Measurements from ENCODE around the gene SNX25. TPM values are rescaled to one million over a fixed set of nuclear protein-coding genes. Genes with fewer than 3 reads are reported as not detected.
"Not testable (repeated sequence)": the region's sequence is repeated elsewhere in the genome, so short reads cannot be mapped to it uniquely, and the experiment has no call there.

Gene SNX25
- polyA plus RNA-seq, 1 experiment, result 12.6 TPM

DNA sequence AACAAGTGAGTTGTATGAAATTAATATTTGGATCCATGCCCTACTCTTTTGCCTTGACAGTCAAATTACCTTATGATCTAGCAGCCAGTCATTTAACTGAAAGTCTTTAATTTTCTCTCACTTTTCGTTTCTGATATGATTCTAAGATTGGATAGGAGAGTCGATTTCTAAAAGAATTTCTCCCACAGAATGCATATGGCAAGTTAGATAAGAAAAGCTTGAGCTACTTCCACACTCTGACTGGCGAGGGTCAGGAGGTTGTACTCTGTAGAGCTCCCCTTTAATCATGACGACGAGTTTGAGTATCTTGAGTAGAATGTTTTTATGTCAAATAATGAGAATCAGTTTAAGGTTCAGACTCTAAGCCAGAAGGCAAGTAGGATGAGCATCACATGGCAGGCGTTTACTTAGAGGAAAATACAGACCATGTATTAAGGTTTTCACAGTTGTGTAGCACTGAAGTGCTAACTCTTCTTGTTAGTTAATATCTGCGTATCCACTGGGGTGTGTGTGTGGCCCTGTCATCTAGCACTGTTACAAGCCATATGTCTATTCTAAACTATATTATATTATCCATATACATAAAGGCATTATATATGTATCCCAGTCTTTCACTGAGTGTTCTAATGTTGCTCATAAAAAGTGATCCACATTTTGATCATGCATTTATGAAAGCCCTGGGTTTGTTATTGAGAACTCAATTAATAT, 148.5 kb downstream of the SNX25 start:
- Histone ChIP-seq H3K9me3 (ENCODE audit: control insufficient read depth, insufficient read depth, low read length) (no peaks in the 10 kb centered on the region), H3K27me3 (ENCODE audit: control insufficient read depth, insufficient read depth, low read length) (no peaks in the 10 kb centered on the region), H3K4me3 (ENCODE audit: low read depth, low read length) (no peak overlapping the region), H3K27ac (ENCODE audit: low read depth, low read length) (peak overlapping the region; percentile 0)
- no peak for DNase-seq (ENCODE audit: low read depth, low spot score)
- ChIA-PET POLR2A (no interaction called here), CTCF (interaction anchor here (0.7 kb wide), 1 partner anchor 31 kb away, joined by 3 read pairs; no protein-coding TSS in a partner anchor)
- TF ChIP-seq, protein P1, sequence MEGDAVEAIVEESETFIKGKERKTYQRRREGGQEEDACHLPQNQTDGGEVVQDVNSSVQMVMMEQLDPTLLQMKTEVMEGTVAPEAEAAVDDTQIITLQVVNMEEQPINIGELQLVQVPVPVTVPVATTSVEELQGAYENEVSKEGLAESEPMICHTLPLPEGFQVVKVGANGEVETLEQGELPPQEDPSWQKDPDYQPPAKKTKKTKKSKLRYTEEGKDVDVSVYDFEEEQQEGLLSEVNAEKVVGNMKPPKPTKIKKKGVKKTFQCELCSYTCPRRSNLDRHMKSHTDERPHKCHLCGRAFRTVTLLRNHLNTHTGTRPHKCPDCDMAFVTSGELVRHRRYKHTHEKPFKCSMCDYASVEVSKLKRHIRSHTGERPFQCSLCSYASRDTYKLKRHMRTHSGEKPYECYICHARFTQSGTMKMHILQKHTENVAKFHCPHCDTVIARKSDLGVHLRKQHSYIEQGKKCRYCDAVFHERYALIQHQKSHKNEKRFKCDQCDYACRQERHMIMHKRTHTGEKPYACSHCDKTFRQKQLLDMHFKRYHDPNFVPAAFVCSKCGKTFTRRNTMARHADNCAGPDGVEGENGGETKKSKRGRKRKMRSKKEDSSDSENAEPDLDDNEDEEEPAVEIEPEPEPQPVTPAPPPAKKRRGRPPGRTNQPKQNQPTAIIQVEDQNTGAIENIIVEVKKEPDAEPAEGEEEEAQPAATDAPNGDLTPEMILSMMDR (IDR thresholded peaks at IDR 0.05; ENCODE audit: low read depth, low read length), result no peak

DNA sequence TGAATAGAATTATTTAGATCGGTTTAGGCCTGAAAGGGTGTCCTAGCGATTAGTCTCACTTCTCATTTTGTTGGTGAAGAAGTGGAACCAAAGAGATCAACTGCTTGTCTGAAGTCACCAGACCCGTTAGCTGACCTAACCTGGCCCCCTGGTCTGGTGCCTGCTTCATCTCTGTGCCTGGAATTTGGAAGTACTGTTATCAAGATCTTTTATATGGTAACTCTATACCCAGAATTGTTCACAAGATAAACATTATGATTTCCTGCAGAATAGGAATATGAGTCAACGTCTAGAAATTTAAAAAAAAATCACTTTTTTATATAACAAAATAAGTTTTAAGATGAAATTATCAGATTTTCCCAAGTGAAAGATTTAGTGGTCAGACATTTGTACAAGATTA, 149.1 kb downstream of the SNX25 start:
- no peak for DNase-seq (ENCODE audit: low read depth, low spot score)
- Histone ChIP-seq H3K27ac (ENCODE audit: low read depth, low read length) (no peak overlapping the region), H3K4me3 (ENCODE audit: low read depth, low read length) (no peak overlapping the region), H3K9me3 (ENCODE audit: control insufficient read depth, insufficient read depth, low read length) (no peaks in the 10 kb centered on the region), H3K27me3 (ENCODE audit: control insufficient read depth, insufficient read depth, low read length) (no peaks in the 10 kb centered on the region)
- CTCF ChIA-PET, result no interaction called here
- POLR2A ChIA-PET, result no interaction called here
- TF ChIP-seq, protein P1 (IDR thresholded peaks at IDR 0.05; ENCODE audit: low read depth, low read length), result no peak

GRCh38 chr4:185358959-185359358, 149.6 kb downstream of the SNX25 start:
- ChIA-PET POLR2A (no interaction called here), CTCF (no interaction called here)
- H3K27me3 ChIP-seq (ENCODE audit: control insufficient read depth, insufficient read depth, low read length), result no peaks in the 10 kb centered on the region
- H3K9me3 ChIP-seq (ENCODE audit: control insufficient read depth, insufficient read depth, low read length), result no peaks in the 10 kb centered on the region
- H3K4me3 ChIP-seq (ENCODE audit: low read depth, low read length), result no peak overlapping the region
- H3K27ac ChIP-seq (ENCODE audit: low read depth, low read length), result peak overlapping the region; percentile 63
- TF ChIP-seq, protein P1 (IDR thresholded peaks at IDR 0.05; ENCODE audit: low read depth, low read length), result no peak
- no peak for DNase-seq (ENCODE audit: low read depth, low spot score)

GRCh38 chr4:185359767-185360446, 150.5 kb downstream of the SNX25 start:
- H3K27me3 ChIP-seq (ENCODE audit: control insufficient read depth, insufficient read depth, low read length), result no peaks in the 10 kb centered on the region
- TF ChIP-seq, protein P1 (IDR thresholded peaks at IDR 0.05; ENCODE audit: low read depth, low read length), result no peak
- CTCF ChIA-PET, result no interaction called here
- H3K4me3 ChIP-seq (ENCODE audit: low read depth, low read length), result no peak overlapping the region
- no peaks in the 10 kb centered on the region for H3K9me3 ChIP-seq (ENCODE audit: control insufficient read depth, insufficient read depth, low read length)
- POLR2A ChIA-PET, result no interaction called here
- peak; percentile 30 for DNase-seq (ENCODE audit: low read depth, low spot score)
- no peak overlapping the region for H3K27ac ChIP-seq (ENCODE audit: low read depth, low read length)

DNA sequence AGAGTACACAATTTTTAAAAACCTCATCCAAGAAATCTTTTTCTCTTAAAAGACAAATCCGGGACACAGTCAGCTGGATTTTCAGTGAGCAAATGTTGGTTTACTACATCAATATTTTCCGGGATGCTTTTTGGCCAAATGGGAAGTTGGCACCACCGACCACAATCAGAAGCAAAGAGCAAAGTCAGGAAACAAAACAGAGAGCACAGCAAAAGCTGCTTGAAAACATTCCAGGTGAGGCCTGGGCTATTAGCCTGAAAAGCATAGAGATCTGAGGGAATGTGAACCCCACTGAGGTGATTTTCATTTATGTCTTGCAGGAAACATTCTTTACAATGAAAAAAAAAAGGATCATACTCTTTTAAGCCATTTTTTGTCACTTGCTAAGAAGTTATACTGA, 152.5 kb downstream of the SNX25 start:
- H3K4me3 ChIP-seq (ENCODE audit: low read depth, low read length), result no peak overlapping the region
- no peaks in the 10 kb centered on the region for H3K27me3 ChIP-seq (ENCODE audit: control insufficient read depth, insufficient read depth, low read length)
- TF ChIP-seq, protein P1 (IDR thresholded peaks at IDR 0.05; ENCODE audit: low read depth, low read length), result no peak
- no peak for DNase-seq (ENCODE audit: low read depth, low spot score)
- ChIA-PET POLR2A (no interaction called here), CTCF (no interaction called here)
- H3K27ac ChIP-seq (ENCODE audit: low read depth, low read length), result no peak overlapping the region
- H3K9me3 ChIP-seq (ENCODE audit: control insufficient read depth, insufficient read depth, low read length), result no peaks in the 10 kb centered on the region

GRCh38 chr4:185362570-185362969, 153.2 kb downstream of the SNX25 start:
- H3K4me3 ChIP-seq (ENCODE audit: low read depth, low read length); H3K27ac ChIP-seq (ENCODE audit: low read depth, low read length); CTCF ChIA-PET; H3K27me3 ChIP-seq (ENCODE audit: control insufficient read depth, insufficient read depth, low read length); DNase-seq (ENCODE audit: low read depth, low spot score); H3K9me3 ChIP-seq (ENCODE audit: control insufficient read depth, insufficient read depth, low read length); POLR2A ChIA-PET: not testable (repeated sequence)
